CD8-positive, alpha-beta memory T cell (primary cell): ENCODE results near the gene CACUL1. TPM values are rescaled to one million over a fixed set of nuclear protein-coding genes. Genes with fewer than 3 reads are reported as not detected.
"Not testable (repeated sequence)": the region's sequence is repeated elsewhere in the genome, so short reads cannot be mapped to it uniquely, and the experiment has no call there.

Experiments
- CTCF ChIA-PET: fragments of 350-600 bp; sonication (Branson Sonifier 250); formaldehyde crosslinking; loops from one replicate; lab custom pipeline; 2021; ENCODE audit warnings: antibody characterized with exemption; lab: Charles Lee
- POLR2A ChIA-PET: fragments of 350-600 bp; sonication (Branson Sonifier 250); formaldehyde crosslinking; loops from one replicate; lab custom pipeline; 2021; ENCODE audit warnings: antibody characterized with exemption; lab: Charles Lee
- DNase-seq, 5 donors: peaks; one replicate each; pipeline versions ENCODE4 v3.0.0 to v3.0.0-alpha.2; 2020 to 2022; ENCODE audit warnings: mixed read lengths in 1 of 5
- H3K27ac ChIP-seq: one replicate; pipeline ENCODE4 v1.7.0; 2013; ENCODE audit warnings: low read depth, mild to moderate bottlenecking, low read length, moderate library complexity
- H3K27me3 ChIP-seq: 2 replicates; pipeline ENCODE4 v1.7.0; 2013; ENCODE audit warnings: low read length, mild to moderate bottlenecking; ENCODE audit not compliant: insufficient read depth, poor library complexity, severe bottlenecking
- H3K36me3 ChIP-seq: 2 replicates; pipeline ENCODE4 v1.7.0; 2013; ENCODE audit warnings: mild to moderate bottlenecking, low read length, moderate library complexity; ENCODE audit not compliant: insufficient read depth
- H3K4me1 ChIP-seq: 2 replicates; pipeline ENCODE4 v1.7.0; 2013; ENCODE audit warnings: mild to moderate bottlenecking, low read length, moderate library complexity; ENCODE audit not compliant: insufficient read depth
- H3K4me3 ChIP-seq: 2 replicates; pipeline ENCODE4 v1.7.0; 2013; ENCODE audit warnings: mild to moderate bottlenecking, low read length
- H3K9me3 ChIP-seq: 2 replicates; pipeline ENCODE4 v1.7.0; 2013; ENCODE audit warnings: mild to moderate bottlenecking, low read length
- H3K27ac Mint-ChIP-seq, 8 donors: one replicate each; pipeline ENCODE4 v1.8.0; 2020 to 2021; ENCODE audit warnings: mixed read lengths in 8 of 8, mild to moderate bottlenecking in 6 of 8, inconsistent platforms in 3 of 8, moderate library complexity in 3 of 8
- H3K27me3 Mint-ChIP-seq, 2 donors: one replicate each; pipeline ENCODE4 v1.8.0; 2020 to 2021; ENCODE audit warnings: mixed read lengths in 2 of 2, mild to moderate bottlenecking in 1 of 2, moderate library complexity in 1 of 2
- H3K36me3 Mint-ChIP-seq, 3 donors: one replicate each; pipeline ENCODE4 v1.8.0; 2020 to 2021; ENCODE audit warnings: mixed read lengths in 3 of 3, inconsistent platforms in 1 of 3, mild to moderate bottlenecking in 1 of 3
- H3K4me1 Mint-ChIP-seq, 3 donors: one replicate each; pipeline ENCODE4 v1.8.0; 2020 to 2021; ENCODE audit warnings: mixed read lengths in 3 of 3, inconsistent platforms in 1 of 3, mild to moderate bottlenecking in 1 of 3
- H3K4me3 Mint-ChIP-seq, 7 donors: one replicate each; pipeline ENCODE4 v1.8.0; 2020 to 2021; ENCODE audit warnings: mixed read lengths in 7 of 7, mild to moderate bottlenecking in 6 of 7, moderate library complexity in 4 of 7, inconsistent platforms in 2 of 7
- H3K9me3 Mint-ChIP-seq, 5 donors: one replicate each; pipeline ENCODE4 v1.8.0; 2020 to 2022; ENCODE audit warnings: mixed read lengths in 5 of 5, mild to moderate bottlenecking in 3 of 5, moderate library complexity in 2 of 5, inconsistent platforms in 1 of 5
- polyA plus RNA-seq: library from polyadenylated mRNA; unstranded; fragments of 300-500 nt; fragmentation: Illumina TruSeq; gene quantifications from one replicate; pipeline ENCODE4 v1.2.3, GENCODE V29; 2021
- total RNA-seq, 2 experiments: library from RNA; stranded (reverse); gene quantifications; one replicate each; pipeline ENCODE4 v1.2.3, GENCODE V29; 2021

CACUL1 gene
- 10 to 100 TPM; 29.0 to 31.3 TPM for total RNA-seq
- 39.2 TPM for polyA plus RNA-seq

DNA sequence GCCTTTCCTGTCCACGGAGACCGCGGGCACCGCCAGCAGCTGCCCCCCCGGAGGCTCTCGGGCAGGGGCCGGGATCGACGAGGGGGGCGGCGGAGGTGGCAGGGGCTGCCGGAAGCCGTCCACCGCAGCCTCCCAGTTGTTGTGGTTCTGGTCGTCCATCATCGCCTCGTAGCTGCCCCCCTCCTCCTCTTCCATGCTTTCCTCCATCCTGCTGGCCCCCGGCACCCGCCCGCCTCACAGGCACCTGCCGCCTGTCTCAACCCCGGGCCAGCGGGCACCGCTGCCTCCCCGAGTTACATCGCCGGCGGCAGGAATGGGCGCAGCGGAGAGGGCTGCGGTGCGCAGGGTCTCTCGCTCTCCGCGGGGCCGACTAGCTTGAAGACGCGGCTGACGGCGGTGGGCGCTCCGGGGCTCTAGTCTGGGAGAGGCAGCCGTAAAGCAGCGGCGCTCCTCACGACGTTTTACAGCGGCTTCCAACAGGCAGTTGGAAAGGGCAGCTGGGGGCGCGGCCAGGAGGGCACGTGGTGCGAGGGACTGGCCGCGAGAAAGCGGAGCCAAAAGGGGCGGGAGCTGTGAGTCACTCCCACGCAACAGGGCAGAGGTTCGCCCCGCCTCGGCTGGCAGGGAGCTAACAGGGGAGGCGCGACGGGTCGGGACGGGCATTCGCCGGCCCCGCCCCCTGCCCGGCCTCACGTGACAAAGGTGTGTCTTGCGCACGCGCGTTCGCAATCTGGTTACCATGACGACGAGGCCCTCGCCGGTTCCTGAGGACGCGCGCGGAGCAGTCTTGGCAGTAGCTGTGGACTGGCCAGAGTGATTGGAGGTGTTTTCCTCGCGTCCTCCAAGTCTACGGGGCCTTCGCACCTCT, at the start of gene CACUL1:
Gene CACUL1 (minus strand): TSS at position 415 of the 868 bp plus-strand sequence. CDS start 208 bp downstream, at position 207.
- POLR2A ChIA-PET, result interaction anchor here (0.6 to 1.4 kb wide), 9 partner anchors 14 to 971 kb away, joined by 3 to 7 read pairs (median 3); partner anchors contain the start of genes INPP5F, NANOS1 and RGS10

DNA sequence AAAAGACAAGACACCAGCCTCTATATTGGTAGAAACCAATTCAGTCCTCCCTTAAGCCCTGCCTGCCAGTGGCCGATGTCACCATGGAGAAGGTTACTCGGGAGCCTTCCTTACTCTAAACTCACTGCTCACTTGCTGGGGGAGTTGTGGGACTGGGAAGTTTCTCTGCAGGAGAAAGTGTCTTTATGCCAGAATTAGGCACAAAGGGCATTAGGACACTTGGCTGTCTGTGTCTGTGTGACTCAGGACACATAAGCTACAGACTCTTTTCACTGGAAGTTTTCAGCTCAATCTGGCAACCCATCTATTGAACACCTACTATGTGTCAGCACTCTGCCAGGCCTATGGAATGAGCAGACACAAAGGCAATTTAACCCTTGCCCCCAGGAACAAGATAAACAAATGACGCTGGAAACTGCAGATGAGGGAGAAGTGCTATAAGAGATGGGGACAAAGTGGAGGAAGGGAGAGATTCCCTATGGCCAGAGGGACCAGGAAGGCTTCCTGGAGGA, 49.5 kb upstream of the CACUL1 start:
- Mint-ChIP-seq H3K36me3 (no peaks in the 10 kb centered on the region), H3K27ac (no peak overlapping the region), H3K9me3 (no peaks in the 10 kb centered on the region), H3K27me3 (peaks cover 3 to 13% of the 10 kb centered on the region in 2 donors), H3K4me3 (no peak overlapping the region), H3K4me1 (no peaks in the 10 kb centered on the region)
- POLR2A ChIA-PET, result no interaction called here
- DNase-seq, result no peak
- Histone ChIP-seq H3K27ac (no peak overlapping the region), H3K4me3 (no peak overlapping the region), H3K9me3 (no peaks in the 10 kb centered on the region), H3K36me3 (no peaks in the 10 kb centered on the region), H3K27me3 (no peaks in the 10 kb centered on the region), H3K4me1 (no peaks in the 10 kb centered on the region)
- CTCF ChIA-PET, result no interaction called here

More for the DNA sequence above, at the start of gene CACUL1:
- Mint-ChIP-seq H3K27ac (peak within 1 kb of the TSS; percentile 89 to 99 (median 93)), H3K4me3 (peak within 1 kb of the TSS; percentile 91 to 100 (median 93)), H3K4me1 (peaks cover 35 to 42% (median 42%) of the 10 kb centered on the region in 3 donors), H3K36me3 (peaks cover 0 to 7% (median 2%) of the 10 kb centered on the region in 3 donors), H3K9me3 (no peaks in the 10 kb centered on the region), H3K27me3 (peaks cover 4 to 5% of the 10 kb centered on the region in 2 donors)
- Histone ChIP-seq H3K36me3 (no peaks in the 10 kb centered on the region), H3K27ac (peak within 1 kb of the TSS; percentile 77), H3K4me1 (peaks cover 30% of the 10 kb centered on the region), H3K4me3 (peak within 1 kb of the TSS; percentile 95), H3K27me3 (no peaks in the 10 kb centered on the region), H3K9me3 (no peaks in the 10 kb centered on the region)
- CTCF ChIA-PET, result interaction anchor here (0.8 to 1.2 kb wide), 5 partner anchors 13 to 35 kb away, joined by 3 to 6 read pairs (median 3); no protein-coding TSS in a partner anchor
- DNase-seq, result peak; percentile 100

GRCh38 chr10:118802126-118802793, 47.5 kb upstream of the CACUL1 start:
- Histone ChIP-seq H3K4me3 (no peak overlapping the region), H3K9me3 (no peaks in the 10 kb centered on the region), H3K4me1 (no peaks in the 10 kb centered on the region), H3K27me3 (no peaks in the 10 kb centered on the region), H3K36me3 (no peaks in the 10 kb centered on the region), H3K27ac (no peak overlapping the region)
- CTCF ChIA-PET, result interaction anchor here (1.8 kb wide), 1 partner anchor 70 kb away, joined by 4 read pairs; no protein-coding TSS in a partner anchor
- POLR2A ChIA-PET, result no interaction called here
- H3K4me3 Mint-ChIP-seq, result no peak overlapping the region
- H3K4me1 Mint-ChIP-seq, result no peaks in the 10 kb centered on the region
- H3K27ac Mint-ChIP-seq, result peak overlapping the region in 1 of 8 donors; percentile 6
- peaks cover 0 to 19% of the 10 kb centered on the region in 2 donors for H3K27me3 Mint-ChIP-seq
- H3K9me3 Mint-ChIP-seq, result no peaks in the 10 kb centered on the region
- no peaks in the 10 kb centered on the region for H3K36me3 Mint-ChIP-seq
- no peak for DNase-seq

GRCh38 chr10:118800920-118801319, 46.1 kb upstream of the CACUL1 start:
- H3K27me3 ChIP-seq, result no peaks in the 10 kb centered on the region
- H3K27ac ChIP-seq, result no peak overlapping the region
- no peak overlapping the region for H3K4me3 ChIP-seq
- ChIA-PET POLR2A (no interaction called here), CTCF (interaction anchor here (1.8 to 2.2 kb wide), 2 partner anchors 68 to 233 kb away, joined by 4 to 7 read pairs; no protein-coding TSS in a partner anchor)
- H3K9me3 ChIP-seq, result no peaks in the 10 kb centered on the region
- Mint-ChIP-seq H3K4me3 (no peak overlapping the region), H3K36me3 (peaks cover 0 to 1% (median 0%) of the 10 kb centered on the region in 3 donors), H3K9me3 (peaks cover 0 to 3% (median under 1%) of the 10 kb centered on the region in 5 donors), H3K27me3 (peaks cover 0 to 23% of the 10 kb centered on the region in 2 donors), H3K4me1 (no peaks in the 10 kb centered on the region), H3K27ac (no peak overlapping the region)
- H3K4me1 ChIP-seq, result no peaks in the 10 kb centered on the region
- DNase-seq, result no peak
- H3K36me3 ChIP-seq, result no peaks in the 10 kb centered on the region

GRCh38 chr10:118799777-118800176, 45.0 kb upstream of the CACUL1 start:
- ChIA-PET CTCF (interaction anchor here (2.2 kb wide), 1 partner anchor 232 kb away, joined by 7 read pairs; no protein-coding TSS in a partner anchor), POLR2A (no interaction called here)
- peaks cover 0 to 4% (median 0%) of the 10 kb centered on the region in 3 donors for H3K36me3 Mint-ChIP-seq

GRCh38 chr10:118798231-118798662, 43.5 kb upstream of the CACUL1 start:
- no peak for DNase-seq
- Mint-ChIP-seq H3K27me3 (peaks cover 0 to 33% of the 10 kb centered on the region in 2 donors), H3K27ac (peak overlapping the region in 1 of 8 donors; percentile 75), H3K4me3 (no peak overlapping the region), H3K36me3 (peaks cover 0 to 4% (median 0%) of the 10 kb centered on the region in 3 donors), H3K9me3 (peaks cover 0 to 7% (median 4%) of the 10 kb centered on the region in 5 donors), H3K4me1 (no peaks in the 10 kb centered on the region)
- no peak overlapping the region for H3K4me3 ChIP-seq
- H3K9me3 ChIP-seq, result no peaks in the 10 kb centered on the region
- H3K36me3 ChIP-seq, result no peaks in the 10 kb centered on the region
- H3K4me1 ChIP-seq, result no peaks in the 10 kb centered on the region
- no peaks in the 10 kb centered on the region for H3K27me3 ChIP-seq
- ChIA-PET CTCF (interaction anchor here (0.6 kb wide), 1 partner anchor 26 kb away, joined by 3 read pairs; no protein-coding TSS in a partner anchor), POLR2A (no interaction called here)
- no peak overlapping the region for H3K27ac ChIP-seq

More at GRCh38 chr10:118799777-118800176, 45.0 kb upstream of the CACUL1 start:
- Histone ChIP-seq H3K27me3 (no peaks in the 10 kb centered on the region), H3K4me1 (no peaks in the 10 kb centered on the region), H3K4me3 (no peak overlapping the region), H3K9me3 (no peaks in the 10 kb centered on the region), H3K36me3 (no peaks in the 10 kb centered on the region), H3K27ac (no peak overlapping the region)
- no peak overlapping the region for H3K4me3 Mint-ChIP-seq
- H3K9me3 Mint-ChIP-seq, result peaks cover 0 to 7% (median 4%) of the 10 kb centered on the region in 5 donors
- H3K4me1 Mint-ChIP-seq, result no peaks in the 10 kb centered on the region
- DNase-seq, result no peak
- peak overlapping the region in 1 of 8 donors; percentile 37 for H3K27ac Mint-ChIP-seq
- H3K27me3 Mint-ChIP-seq, result peaks cover 0 to 27% of the 10 kb centered on the region in 2 donors

GRCh38 chr10:118794971-118795370, 40.2 kb upstream of the CACUL1 start:
- POLR2A ChIA-PET, DNase-seq, H3K4me1 Mint-ChIP-seq, H3K27ac ChIP-seq, CTCF ChIA-PET, H3K9me3 ChIP-seq, H3K4me1 ChIP-seq, H3K4me3 Mint-ChIP-seq, H3K27me3 ChIP-seq, H3K36me3 Mint-ChIP-seq, H3K4me3 ChIP-seq, H3K36me3 ChIP-seq, H3K9me3 Mint-ChIP-seq, H3K27ac Mint-ChIP-seq: not testable (repeated sequence)
- peaks cover 2 to 28% of the 10 kb centered on the region in 2 donors for H3K27me3 Mint-ChIP-seq
